WTC11 (cell line): ENCODE data around the gene MAGEA1. TPM values are rescaled to one million over a fixed set of nuclear protein-coding genes. Genes with fewer than 3 reads are reported as not detected.
"Not testable (repeated sequence)": the region's sequence is repeated elsewhere in the genome, so short reads cannot be mapped to it uniquely, and the experiment has no call there.

Experiments
- ATAC-seq: fragments of 200-7000 bp; cut with Tn5 transposase; 2 replicates; pipeline ENCODE4 v1.10.0; 2021; ENCODE audit warnings: mild to moderate bottlenecking, moderate library complexity
- CTCF ChIA-PET: fragments of 300-600 bp; sonication (Branson Sonifier 250); formaldehyde crosslinking; loops from one replicate; lab custom pipeline; 2021; ENCODE audit warnings: antibody characterized with exemption; lab: Charles Lee
- POLR2A ChIA-PET: fragments of 350-600 bp; sonication (Branson Sonifier 250); formaldehyde crosslinking; loops from one replicate; lab custom pipeline; 2021; ENCODE audit warnings: antibody characterized with exemption; lab: Charles Lee
- DNase-seq: peaks from one replicate; pipeline ENCODE4 v3.0.0; 2021; ENCODE audit warnings: low spot score
- H3K27ac Mint-ChIP-seq: 2 replicates; pipeline ENCODE4 v1.8.0; 2021; ENCODE audit warnings: mixed read lengths
- H3K27me3 Mint-ChIP-seq: 2 replicates; pipeline ENCODE4 v1.8.0; 2021; ENCODE audit warnings: low read depth, mild to moderate bottlenecking, moderate library complexity, mixed read lengths
- H3K36me3 Mint-ChIP-seq: 2 replicates; pipeline ENCODE4 v1.8.0; 2021; ENCODE audit warnings: mixed read lengths
- H3K4me1 Mint-ChIP-seq: 2 replicates; pipeline ENCODE4 v1.8.0; 2022; ENCODE audit warnings: mixed read lengths
- H3K4me3 Mint-ChIP-seq: 2 replicates; pipeline ENCODE4 v1.8.0; 2021; ENCODE audit warnings: mild to moderate bottlenecking, moderate library complexity, mixed read lengths
- H3K9me3 Mint-ChIP-seq: 2 replicates; pipeline ENCODE4 v1.8.0; 2021; ENCODE audit warnings: mixed read lengths
- FOXK1 ChIP-seq: sonication (generic); formaldehyde crosslinking; IDR thresholded peaks from 2 replicates; pipeline ENCODE4 v1.8.0; 2022; ENCODE audit warnings: mild to moderate bottlenecking, moderate library complexity, missing genetic modification reagents
- GTF2I ChIP-seq: fragments of 250-450 bp; sonication (Bioruptor Pico); conservative IDR thresholded peaks from 2 replicates; pipeline ENCODE4 v1.4.0; 2021; ENCODE audit warnings: mild to moderate bottlenecking
- KAT7 ChIP-seq: sonication (generic); formaldehyde crosslinking; IDR thresholded peaks from 2 replicates; pipeline ENCODE4 v1.8.1; 2023; ENCODE audit warnings: missing genetic modification reagents, mild to moderate bottlenecking, borderline replicate concordance
- NFATC4 ChIP-seq: fragments of 250-450 bp; sonication (Bioruptor Pico); IDR thresholded peaks from 2 replicates; pipeline ENCODE4 v1.9.0; 2021; ENCODE audit warnings: mild to moderate bottlenecking
- SMAD3 ChIP-seq: sonication (generic); formaldehyde crosslinking; IDR thresholded peaks from 2 replicates; pipeline ENCODE4 v1.8.0; 2022; ENCODE audit warnings: missing genetic modification reagents, mild to moderate bottlenecking, borderline replicate concordance
- TEAD1 ChIP-seq: sonication (generic); formaldehyde crosslinking; IDR thresholded peaks from 2 replicates; pipeline ENCODE4 v1.8.0; 2022; ENCODE audit warnings: mild to moderate bottlenecking, missing genetic modification reagents
- TEAD4 ChIP-seq: sonication (generic); formaldehyde crosslinking; IDR thresholded peaks from 2 replicates; pipeline ENCODE4 v1.8.0; 2022; ENCODE audit warnings: mild to moderate bottlenecking, missing genetic modification reagents
- ZBTB21 ChIP-seq: sonication (generic); formaldehyde crosslinking; IDR thresholded peaks from 2 replicates; pipeline ENCODE4 v1.8.1; 2023; ENCODE audit warnings: mild to moderate bottlenecking, missing genetic modification reagents, borderline replicate concordance
- ZNF121 ChIP-seq: sonication (generic); formaldehyde crosslinking; IDR thresholded peaks from 2 replicates; pipeline ENCODE4 v1.8.0; 2023; ENCODE audit warnings: missing genetic modification reagents
- ZNF263 ChIP-seq: sonication (generic); formaldehyde crosslinking; IDR thresholded peaks from 2 replicates; pipeline ENCODE4 v1.8.1; 2022; ENCODE audit warnings: low read depth, mild to moderate bottlenecking, moderate library complexity, missing genetic modification reagents
- ZNF317 ChIP-seq: sonication (generic); formaldehyde crosslinking; IDR thresholded peaks from 2 replicates; pipeline ENCODE4 v1.8.1; 2023; ENCODE audit warnings: low read depth, mild to moderate bottlenecking, moderate library complexity, missing genetic modification reagents, borderline replicate concordance
- total RNA-seq: library from RNA; stranded (reverse); gene quantifications from 3 replicates; pipeline ENCODE4 v1.2.3, GENCODE V29; 2021
- TF ChIP-seq, protein P1 (sequence below): fragments of 250-450 bp; sonication (Bioruptor Pico); IDR thresholded peaks from 2 replicates; pipeline ENCODE4 v1.9.0; 2021; ENCODE audit warnings: moderate library complexity, mild to moderate bottlenecking, inconsistent platforms, borderline replicate concordance
- TF ChIP-seq, protein P2 (sequence below): sonication (generic); formaldehyde crosslinking; IDR thresholded peaks from 2 replicates; pipeline ENCODE4 v1.8.1; 2023; ENCODE audit warnings: mild to moderate bottlenecking, missing genetic modification reagents
- TF ChIP-seq, protein P3 (sequence below): sonication (generic); formaldehyde crosslinking; IDR thresholded peaks from 2 replicates; pipeline ENCODE4 v1.8.1; 2023; ENCODE audit warnings: mild to moderate bottlenecking, moderate library complexity, missing genetic modification reagents
- TF ChIP-seq, protein P4 (sequence below): sonication (generic); formaldehyde crosslinking; IDR thresholded peaks from 2 replicates; pipeline ENCODE4 v1.8.1; 2022; ENCODE audit warnings: low read depth, mild to moderate bottlenecking, moderate library complexity, missing genetic modification reagents, borderline replicate concordance
- TF ChIP-seq, protein P5 (sequence below): sonication (generic); formaldehyde crosslinking; IDR thresholded peaks from 2 replicates; pipeline ENCODE4 v1.8.1; 2023; ENCODE audit warnings: mild to moderate bottlenecking, missing genetic modification reagents, moderate library complexity
- TF ChIP-seq, protein P6 (sequence below): sonication (generic); formaldehyde crosslinking; IDR thresholded peaks from 2 replicates; pipeline ENCODE4 v1.8.1; 2022; ENCODE audit warnings: mild to moderate bottlenecking, moderate library complexity, missing genetic modification reagents
- TF ChIP-seq, protein P7 (sequence below): fragments of 250-450 bp; sonication (Bioruptor Pico); IDR thresholded peaks from 2 replicates; pipeline ENCODE4 v1.9.0; 2021; ENCODE audit warnings: mild to moderate bottlenecking, borderline replicate concordance
- TF ChIP-seq, protein P8 (sequence below): sonication (generic); formaldehyde crosslinking; IDR thresholded peaks from 2 replicates; pipeline ENCODE4 v1.8.1; 2022; ENCODE audit warnings: mild to moderate bottlenecking, missing genetic modification reagents, moderate library complexity, borderline replicate concordance

The MAGEA1 gene
- total RNA-seq, 1 experiment from 2014 or later = not detected

DNA sequence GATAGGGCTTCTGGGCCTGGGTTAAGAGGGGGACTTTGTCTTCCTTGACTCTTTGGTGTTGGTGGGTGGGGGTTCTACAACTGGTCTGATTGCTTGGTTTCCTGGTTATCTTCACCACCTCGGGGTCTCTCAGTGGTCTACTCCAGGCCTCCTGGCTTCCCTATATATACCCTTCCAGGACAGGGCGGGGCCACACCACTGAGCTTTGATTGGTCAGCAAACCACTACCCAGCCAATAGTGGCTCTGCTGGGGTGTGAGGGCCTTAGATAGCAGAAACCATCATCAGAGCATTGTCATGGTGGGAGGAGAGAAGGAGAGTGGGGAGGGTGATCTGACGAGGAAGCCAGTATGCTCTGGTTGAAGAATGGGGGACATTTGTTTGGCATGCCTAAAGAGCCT lies 14.4 kb upstream of the MAGEA1 start:
- Mint-ChIP-seq H3K36me3 (peaks cover 3% of the 10 kb centered on the region; the same call in 1 of the 2 replicates), H3K9me3 (peaks cover 21% of the 10 kb centered on the region)
- TF ChIP-seq, protein P1, sequence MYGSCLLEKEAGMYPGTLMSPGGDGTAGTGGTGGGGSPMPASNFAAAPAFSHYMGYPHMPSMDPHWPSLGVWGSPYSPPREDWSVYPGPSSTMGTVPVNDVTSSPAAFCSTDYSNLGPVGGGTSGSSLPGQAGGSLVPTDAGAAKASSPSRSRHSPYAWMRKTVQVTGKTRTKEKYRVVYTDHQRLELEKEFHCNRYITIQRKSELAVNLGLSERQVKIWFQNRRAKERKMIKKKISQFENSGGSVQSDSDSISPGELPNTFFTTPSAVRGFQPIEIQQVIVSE (CRISPR knock-in tag) = no peak
- TF ChIP-seq SMAD3 (CRISPR knock-in tag) = no peak
- TF ChIP-seq, protein P2, sequence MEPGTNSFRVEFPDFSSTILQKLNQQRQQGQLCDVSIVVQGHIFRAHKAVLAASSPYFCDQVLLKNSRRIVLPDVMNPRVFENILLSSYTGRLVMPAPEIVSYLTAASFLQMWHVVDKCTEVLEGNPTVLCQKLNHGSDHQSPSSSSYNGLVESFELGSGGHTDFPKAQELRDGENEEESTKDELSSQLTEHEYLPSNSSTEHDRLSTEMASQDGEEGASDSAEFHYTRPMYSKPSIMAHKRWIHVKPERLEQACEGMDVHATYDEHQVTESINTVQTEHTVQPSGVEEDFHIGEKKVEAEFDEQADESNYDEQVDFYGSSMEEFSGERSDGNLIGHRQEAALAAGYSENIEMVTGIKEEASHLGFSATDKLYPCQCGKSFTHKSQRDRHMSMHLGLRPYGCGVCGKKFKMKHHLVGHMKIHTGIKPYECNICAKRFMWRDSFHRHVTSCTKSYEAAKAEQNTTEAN = no peak
- TF ChIP-seq KAT7 = no peak
- TF ChIP-seq FOXK1 (CRISPR knock-in tag) = no peak
- TF ChIP-seq ZBTB21 (CRISPR knock-in tag) = no peak
- no peak for TF ChIP-seq GTF2I (CRISPR knock-in tag)
- TF ChIP-seq, protein P3, sequence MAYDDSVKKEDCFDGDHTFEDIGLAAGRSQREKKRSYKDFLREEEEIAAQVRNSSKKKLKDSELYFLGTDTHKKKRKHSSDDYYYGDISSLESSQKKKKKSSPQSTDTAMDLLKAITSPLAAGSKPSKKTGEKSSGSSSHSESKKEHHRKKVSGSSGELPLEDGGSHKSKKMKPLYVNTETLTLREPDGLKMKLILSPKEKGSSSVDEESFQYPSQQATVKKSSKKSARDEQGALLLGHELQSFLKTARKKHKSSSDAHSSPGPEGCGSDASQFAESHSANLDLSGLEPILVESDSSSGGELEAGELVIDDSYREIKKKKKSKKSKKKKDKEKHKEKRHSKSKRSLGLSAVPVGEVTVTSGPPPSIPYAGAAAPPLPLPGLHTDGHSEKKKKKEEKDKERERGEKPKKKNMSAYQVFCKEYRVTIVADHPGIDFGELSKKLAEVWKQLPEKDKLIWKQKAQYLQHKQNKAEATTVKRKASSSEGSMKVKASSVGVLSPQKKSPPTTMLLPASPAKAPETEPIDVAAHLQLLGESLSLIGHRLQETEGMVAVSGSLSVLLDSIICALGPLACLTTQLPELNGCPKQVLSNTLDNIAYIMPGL = no peak
- no peak for TF ChIP-seq ZNF317
- TF ChIP-seq, protein P4, sequence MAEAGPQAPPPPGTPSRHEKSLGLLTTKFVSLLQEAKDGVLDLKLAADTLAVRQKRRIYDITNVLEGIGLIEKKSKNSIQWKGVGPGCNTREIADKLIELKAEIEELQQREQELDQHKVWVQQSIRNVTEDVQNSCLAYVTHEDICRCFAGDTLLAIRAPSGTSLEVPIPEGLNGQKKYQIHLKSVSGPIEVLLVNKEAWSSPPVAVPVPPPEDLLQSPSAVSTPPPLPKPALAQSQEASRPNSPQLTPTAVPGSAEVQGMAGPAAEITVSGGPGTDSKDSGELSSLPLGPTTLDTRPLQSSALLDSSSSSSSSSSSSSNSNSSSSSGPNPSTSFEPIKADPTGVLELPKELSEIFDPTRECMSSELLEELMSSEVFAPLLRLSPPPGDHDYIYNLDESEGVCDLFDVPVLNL = no peak
- TF ChIP-seq, protein P5, sequence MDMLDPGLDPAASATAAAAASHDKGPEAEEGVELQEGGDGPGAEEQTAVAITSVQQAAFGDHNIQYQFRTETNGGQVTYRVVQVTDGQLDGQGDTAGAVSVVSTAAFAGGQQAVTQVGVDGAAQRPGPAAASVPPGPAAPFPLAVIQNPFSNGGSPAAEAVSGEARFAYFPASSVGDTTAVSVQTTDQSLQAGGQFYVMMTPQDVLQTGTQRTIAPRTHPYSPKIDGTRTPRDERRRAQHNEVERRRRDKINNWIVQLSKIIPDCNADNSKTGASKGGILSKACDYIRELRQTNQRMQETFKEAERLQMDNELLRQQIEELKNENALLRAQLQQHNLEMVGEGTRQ (CRISPR knock-in tag) = no peak
- TF ChIP-seq TEAD1 (CRISPR knock-in tag) = no peak
- TF ChIP-seq, protein P6, sequence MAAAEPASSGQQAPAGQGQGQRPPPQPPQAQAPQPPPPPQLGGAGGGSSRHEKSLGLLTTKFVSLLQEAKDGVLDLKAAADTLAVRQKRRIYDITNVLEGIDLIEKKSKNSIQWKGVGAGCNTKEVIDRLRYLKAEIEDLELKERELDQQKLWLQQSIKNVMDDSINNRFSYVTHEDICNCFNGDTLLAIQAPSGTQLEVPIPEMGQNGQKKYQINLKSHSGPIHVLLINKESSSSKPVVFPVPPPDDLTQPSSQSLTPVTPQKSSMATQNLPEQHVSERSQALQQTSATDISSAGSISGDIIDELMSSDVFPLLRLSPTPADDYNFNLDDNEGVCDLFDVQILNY (CRISPR knock-in tag) = no peak
- no peak for TF ChIP-seq NFATC4
- TF ChIP-seq, protein P7, sequence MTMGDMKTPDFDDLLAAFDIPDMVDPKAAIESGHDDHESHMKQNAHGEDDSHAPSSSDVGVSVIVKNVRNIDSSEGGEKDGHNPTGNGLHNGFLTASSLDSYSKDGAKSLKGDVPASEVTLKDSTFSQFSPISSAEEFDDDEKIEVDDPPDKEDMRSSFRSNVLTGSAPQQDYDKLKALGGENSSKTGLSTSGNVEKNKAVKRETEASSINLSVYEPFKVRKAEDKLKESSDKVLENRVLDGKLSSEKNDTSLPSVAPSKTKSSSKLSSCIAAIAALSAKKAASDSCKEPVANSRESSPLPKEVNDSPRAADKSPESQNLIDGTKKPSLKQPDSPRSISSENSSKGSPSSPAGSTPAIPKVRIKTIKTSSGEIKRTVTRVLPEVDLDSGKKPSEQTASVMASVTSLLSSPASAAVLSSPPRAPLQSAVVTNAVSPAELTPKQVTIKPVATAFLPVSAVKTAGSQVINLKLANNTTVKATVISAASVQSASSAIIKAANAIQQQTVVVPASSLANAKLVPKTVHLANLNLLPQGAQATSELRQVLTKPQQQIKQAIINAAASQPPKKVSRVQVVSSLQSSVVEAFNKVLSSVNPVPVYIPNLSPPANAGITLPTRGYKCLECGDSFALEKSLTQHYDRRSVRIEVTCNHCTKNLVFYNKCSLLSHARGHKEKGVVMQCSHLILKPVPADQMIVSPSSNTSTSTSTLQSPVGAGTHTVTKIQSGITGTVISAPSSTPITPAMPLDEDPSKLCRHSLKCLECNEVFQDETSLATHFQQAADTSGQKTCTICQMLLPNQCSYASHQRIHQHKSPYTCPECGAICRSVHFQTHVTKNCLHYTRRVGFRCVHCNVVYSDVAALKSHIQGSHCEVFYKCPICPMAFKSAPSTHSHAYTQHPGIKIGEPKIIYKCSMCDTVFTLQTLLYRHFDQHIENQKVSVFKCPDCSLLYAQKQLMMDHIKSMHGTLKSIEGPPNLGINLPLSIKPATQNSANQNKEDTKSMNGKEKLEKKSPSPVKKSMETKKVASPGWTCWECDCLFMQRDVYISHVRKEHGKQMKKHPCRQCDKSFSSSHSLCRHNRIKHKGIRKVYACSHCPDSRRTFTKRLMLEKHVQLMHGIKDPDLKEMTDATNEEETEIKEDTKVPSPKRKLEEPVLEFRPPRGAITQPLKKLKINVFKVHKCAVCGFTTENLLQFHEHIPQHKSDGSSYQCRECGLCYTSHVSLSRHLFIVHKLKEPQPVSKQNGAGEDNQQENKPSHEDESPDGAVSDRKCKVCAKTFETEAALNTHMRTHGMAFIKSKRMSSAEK (CRISPR knock-in tag) = no peak
- TF ChIP-seq ZNF121 (CRISPR knock-in tag) = no peak
- no peak for TF ChIP-seq ZNF263 (CRISPR knock-in tag)
- TF ChIP-seq, protein P8, sequence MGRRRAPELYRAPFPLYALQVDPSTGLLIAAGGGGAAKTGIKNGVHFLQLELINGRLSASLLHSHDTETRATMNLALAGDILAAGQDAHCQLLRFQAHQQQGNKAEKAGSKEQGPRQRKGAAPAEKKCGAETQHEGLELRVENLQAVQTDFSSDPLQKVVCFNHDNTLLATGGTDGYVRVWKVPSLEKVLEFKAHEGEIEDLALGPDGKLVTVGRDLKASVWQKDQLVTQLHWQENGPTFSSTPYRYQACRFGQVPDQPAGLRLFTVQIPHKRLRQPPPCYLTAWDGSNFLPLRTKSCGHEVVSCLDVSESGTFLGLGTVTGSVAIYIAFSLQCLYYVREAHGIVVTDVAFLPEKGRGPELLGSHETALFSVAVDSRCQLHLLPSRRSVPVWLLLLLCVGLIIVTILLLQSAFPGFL (CRISPR knock-in tag) = no peak
- TF ChIP-seq TEAD4 = no peak

DNA sequence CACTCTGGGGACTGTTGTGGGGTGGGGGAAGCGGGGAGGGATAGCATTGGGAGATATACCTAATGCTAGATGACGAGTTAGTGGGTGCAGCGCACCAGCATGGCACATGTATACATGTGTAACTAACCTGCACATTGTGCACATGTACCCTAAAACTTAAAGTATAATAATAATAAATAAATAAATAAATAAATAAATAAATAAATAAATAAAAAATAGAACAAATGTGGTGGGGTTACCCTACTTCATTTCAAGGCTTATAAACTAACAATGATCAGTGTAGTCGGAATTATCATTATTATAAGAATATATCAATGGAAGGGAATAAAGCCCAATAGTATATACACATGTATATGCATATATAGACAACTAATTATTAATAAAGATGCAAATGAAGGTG lies 10.7 kb upstream of the MAGEA1 start:
- H3K4me1 Mint-ChIP-seq, ATAC-seq, H3K27ac Mint-ChIP-seq, H3K4me3 Mint-ChIP-seq, H3K27me3 Mint-ChIP-seq, CTCF ChIA-PET, DNase-seq, H3K36me3 Mint-ChIP-seq, POLR2A ChIA-PET: not testable (repeated sequence)
- H3K9me3 Mint-ChIP-seq = peaks cover 32% of the 10 kb centered on the region

More for the DNA sequence above, 14.4 kb upstream of the MAGEA1 start:
- Mint-ChIP-seq H3K27ac (no peak overlapping the region), H3K4me3 (no peak overlapping the region), H3K27me3 (peaks cover 4% of the 10 kb centered on the region; the same call in 1 of the 2 replicates), H3K4me1 (no peaks in the 10 kb centered on the region)
- no peak for ATAC-seq
- POLR2A ChIA-PET = no interaction called here
- CTCF ChIA-PET = no interaction called here
- no peak for DNase-seq
